ENCODE results near the gene ROCK2.

The ROCK2 gene

DNA sequence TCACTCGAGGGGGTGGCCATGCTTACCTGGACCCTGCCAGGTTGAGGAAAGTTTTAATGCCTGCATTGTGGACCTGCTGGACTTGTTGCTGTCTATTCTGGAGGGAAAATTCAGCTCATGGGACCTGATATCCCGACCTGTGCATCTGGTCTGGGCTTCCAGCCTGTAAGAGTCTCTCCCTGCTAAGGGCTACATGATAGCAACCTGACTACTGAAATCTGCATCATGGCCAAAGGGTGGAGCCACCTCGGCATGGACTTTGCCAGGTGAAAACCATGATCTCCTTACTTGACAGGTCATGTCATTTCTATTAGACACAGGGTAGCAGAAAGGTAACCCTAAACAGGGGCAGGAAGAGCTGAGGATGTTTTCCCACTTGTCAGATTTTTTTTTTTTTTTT is 202.1 kb downstream of the ROCK2 start:
- TF ChIP-seq ZFX (IDR thresholded peaks at IDR 0.05; ENCODE audit: borderline replicate concordance) = no peak
- TF ChIP-seq, protein P1, sequence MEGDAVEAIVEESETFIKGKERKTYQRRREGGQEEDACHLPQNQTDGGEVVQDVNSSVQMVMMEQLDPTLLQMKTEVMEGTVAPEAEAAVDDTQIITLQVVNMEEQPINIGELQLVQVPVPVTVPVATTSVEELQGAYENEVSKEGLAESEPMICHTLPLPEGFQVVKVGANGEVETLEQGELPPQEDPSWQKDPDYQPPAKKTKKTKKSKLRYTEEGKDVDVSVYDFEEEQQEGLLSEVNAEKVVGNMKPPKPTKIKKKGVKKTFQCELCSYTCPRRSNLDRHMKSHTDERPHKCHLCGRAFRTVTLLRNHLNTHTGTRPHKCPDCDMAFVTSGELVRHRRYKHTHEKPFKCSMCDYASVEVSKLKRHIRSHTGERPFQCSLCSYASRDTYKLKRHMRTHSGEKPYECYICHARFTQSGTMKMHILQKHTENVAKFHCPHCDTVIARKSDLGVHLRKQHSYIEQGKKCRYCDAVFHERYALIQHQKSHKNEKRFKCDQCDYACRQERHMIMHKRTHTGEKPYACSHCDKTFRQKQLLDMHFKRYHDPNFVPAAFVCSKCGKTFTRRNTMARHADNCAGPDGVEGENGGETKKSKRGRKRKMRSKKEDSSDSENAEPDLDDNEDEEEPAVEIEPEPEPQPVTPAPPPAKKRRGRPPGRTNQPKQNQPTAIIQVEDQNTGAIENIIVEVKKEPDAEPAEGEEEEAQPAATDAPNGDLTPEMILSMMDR (IDR thresholded peaks at IDR 0.05) = no peak
- H3K27ac ChIP-seq = no peak overlapping the region

- TF ChIP-seq ZFX (IDR thresholded peaks at IDR 0.05; ENCODE audit: borderline replicate concordance) = no peak
- TF ChIP-seq, protein P1 (IDR thresholded peaks at IDR 0.05) = no peak
- H3K27ac ChIP-seq = no peak overlapping the region
Observed at GRCh38 chr2:11141319-11141718, 203.1 kb downstream of the ROCK2 start.

DNA sequence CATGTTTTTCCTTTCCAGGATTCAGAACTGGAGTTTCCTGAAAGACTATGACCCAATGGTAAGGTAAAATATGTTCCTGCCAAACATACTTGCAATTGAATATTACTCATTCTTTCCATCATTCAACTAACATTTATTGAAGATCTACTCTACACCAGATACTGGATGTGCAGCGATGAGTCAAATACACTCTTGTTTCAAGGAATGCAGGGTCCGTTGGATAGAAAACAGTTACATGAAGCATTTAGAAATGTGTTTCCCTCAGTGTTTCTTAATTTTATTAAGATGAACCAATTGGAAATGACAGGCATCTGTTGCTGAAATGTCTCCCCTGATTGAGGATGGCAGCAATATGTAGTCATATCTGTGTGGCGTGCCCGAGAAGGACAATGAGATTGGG is 203.9 kb downstream of the ROCK2 start:
- no peak overlapping the region for H3K27ac ChIP-seq
- TF ChIP-seq, protein P1 (IDR thresholded peaks at IDR 0.05) = no peak
- no peak for TF ChIP-seq ZFX (IDR thresholded peaks at IDR 0.05; ENCODE audit: borderline replicate concordance)

GRCh38 chr2:11134349-11134748 is 210.1 kb downstream of the ROCK2 start:
- TF ChIP-seq, protein P1 (IDR thresholded peaks at IDR 0.05) = no peak
- no peak for TF ChIP-seq ZFX (IDR thresholded peaks at IDR 0.05; ENCODE audit: borderline replicate concordance)
- H3K27ac ChIP-seq = no peak overlapping the region

- TF ChIP-seq, protein P1 (IDR thresholded peaks at IDR 0.05) = no peak
- no peak for TF ChIP-seq ZFX (IDR thresholded peaks at IDR 0.05; ENCODE audit: borderline replicate concordance)
- no peak overlapping the region for H3K27ac ChIP-seq
Observed at GRCh38 chr2:11133936-11134320, 210.5 kb downstream of the ROCK2 start.

DNA sequence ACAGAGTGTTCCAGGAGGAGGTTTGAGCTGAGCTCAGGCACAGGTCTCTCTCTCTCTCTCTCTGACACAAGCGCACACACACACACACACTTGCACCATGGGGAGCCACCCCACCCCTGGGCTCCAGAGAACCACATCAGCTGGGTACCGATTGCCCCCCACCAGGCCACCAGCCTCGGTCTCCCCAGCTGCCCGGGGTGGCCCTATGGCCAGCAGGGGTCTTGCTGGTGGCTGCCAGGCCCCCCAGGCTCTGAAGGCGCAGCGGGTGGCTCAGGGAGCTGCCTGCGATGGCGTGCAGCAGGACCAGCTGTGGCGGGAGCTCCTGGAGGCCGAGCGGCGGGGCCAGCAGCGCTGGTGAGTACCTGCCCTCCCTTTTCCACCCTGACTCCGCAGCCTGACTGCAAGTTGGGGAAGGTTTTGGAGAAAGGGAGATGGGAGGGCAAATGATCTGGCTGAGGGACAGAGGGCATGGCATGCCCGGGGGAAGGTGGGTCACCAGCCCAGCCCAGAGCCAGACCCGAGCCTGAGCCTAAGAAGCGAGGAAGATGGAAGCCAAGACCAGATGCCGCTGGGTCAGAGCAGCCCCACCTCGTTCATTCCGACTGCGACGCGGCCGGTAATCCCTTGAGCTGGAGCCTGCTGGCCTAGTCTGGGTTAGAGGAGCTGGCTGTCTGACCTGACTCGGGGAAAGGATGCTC is 211.0 kb downstream of the ROCK2 start:
- TF ChIP-seq, protein P1 (IDR thresholded peaks at IDR 0.05) = no peak
- no peak for TF ChIP-seq ZFX (IDR thresholded peaks at IDR 0.05; ENCODE audit: borderline replicate concordance)
- no peak overlapping the region for H3K27ac ChIP-seq

DNA sequence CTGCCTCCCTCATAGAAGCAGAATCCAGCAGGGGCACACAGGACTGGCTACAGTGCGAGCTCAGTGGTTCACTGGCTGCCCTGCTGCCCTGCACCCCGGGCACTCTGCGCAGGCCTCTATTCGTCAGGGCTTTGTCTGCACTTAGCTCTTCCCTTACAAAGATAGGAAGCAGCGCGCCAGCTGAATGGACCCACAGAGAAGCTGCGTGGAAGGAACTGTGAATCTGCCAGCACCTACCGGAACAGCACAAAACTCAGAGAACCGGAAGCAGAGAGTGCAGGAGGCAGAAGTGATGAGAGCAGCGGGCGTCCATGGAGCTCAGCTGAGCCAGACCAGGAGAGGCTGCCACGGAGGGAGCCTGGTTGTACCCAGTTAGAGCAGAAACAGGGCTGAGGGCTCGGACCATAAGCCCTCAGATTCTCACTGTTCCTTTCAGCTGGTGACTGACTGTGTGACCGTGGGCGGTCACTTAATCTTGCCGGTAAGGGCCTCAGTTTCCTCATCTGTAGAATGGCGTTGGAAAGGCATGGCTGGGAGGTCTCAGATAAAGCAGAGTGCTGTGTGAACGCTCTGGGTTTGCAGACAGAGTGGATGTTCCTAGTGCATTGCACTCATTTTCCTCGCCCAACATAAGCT is 212.3 kb downstream of the ROCK2 start:
- no peak overlapping the region for H3K27ac ChIP-seq
- TF ChIP-seq, protein P1 (IDR thresholded peaks at IDR 0.05) = no peak
- no peak for TF ChIP-seq ZFX (IDR thresholded peaks at IDR 0.05; ENCODE audit: borderline replicate concordance)
